Adrenal gland (tissue), 12 donors: ENCODE measurements around the gene MTHFS. TPM values are rescaled to one million over a fixed set of nuclear protein-coding genes. Genes with fewer than 3 reads are reported as not detected.

Experiments used
- DNase-seq, 7 donors: peaks; one replicate each; pipeline ENCODE4 v3.0.0-alpha.2; 2019 to 2020
- H3K27ac ChIP-seq, 5 donors: fragments of 200-600 bp; sonication (generic) in 4 of 5; 1 replicate in 3 of 5; 2 replicates in 2 of 5; pipeline versions ENCODE4 v1.5.1 to v1.8.0; 2016 to 2020; ENCODE audit warnings: mild to moderate bottlenecking in 1 of 5
- H3K27me3 ChIP-seq: fragments of 200-600 bp; 2 replicates; pipeline ENCODE4 v1.8.0; 2021
- H3K36me3 ChIP-seq, 2 donors: fragments of 200-600 bp; replicated peaks in 1 of 2; 1 replicate in 1 of 2; 2 replicates in 1 of 2; pipeline versions ENCODE4 v1.5.1 to v1.8.0; 2018 to 2022
- H3K4me1 ChIP-seq, 2 donors: fragments of 200-600 bp; replicated peaks in 1 of 2; 1 replicate in 1 of 2; 2 replicates in 1 of 2; pipeline versions ENCODE4 v1.5.1 to v1.8.0; 2018 to 2021
- H3K4me3 ChIP-seq, 4 donors: fragments of 200-600 bp; sonication (generic) in 3 of 4; one replicate each; pipeline ENCODE4 v1.5.1; 2016 to 2018
- H3K9me3 ChIP-seq, 3 donors: fragments of 200-600 bp; sonication (generic) in 1 of 3; replicated peaks in 1 of 3; 1 replicate in 2 of 3; 2 replicates in 1 of 3; pipeline versions ENCODE4 v1.5.1 to v1.8.0; 2016 to 2021
- POLR2A ChIP-seq, 2 donors: fragments of 450-650 bp; IDR thresholded peaks; one replicate each; pipeline ENCODE4 v1.6.1; 2017; ENCODE audit warnings: antibody characterized with exemption in 2 of 2, mild to moderate bottlenecking in 2 of 2, moderate library complexity in 1 of 2
- WGBS, 4 donors: extraction: QIAGEN DNeasy Blood & Tissue Kit in 2 of 4; methylation state at CpG; one replicate each; pipeline versions ENCODE4 v1.1.5 to v1.1.7; 2013 to 2017; 5-methylcytosine and 5-hydroxymethylcytosine counted together
- intact Hi-C, 2 donors: fragments of 100-400 bp; cut with DNase I; formaldehyde crosslinking; loops; one replicate each; pipeline versions ENCODE4 v1.14.1 to v1.15.0; 2022 to 2023
- polyA plus RNA-seq, 3 donors: library from polyadenylated mRNA; stranded (reverse); fragments of 200-250 nt in 2 of 3; fragments of 350-450 nt in 1 of 3; fragmentation: Illumina TruSeq in 1 of 3; extraction: RNeasy Lipid Tissue Mini Kit (QIAGEN cat#74804) in 1 of 3; gene quantifications; one replicate each; pipeline ENCODE4 v1.2.3, GENCODE V29; 2013 to 2014
- total RNA-seq, 9 donors: library from RNA; depleted of rRNA in 4 of 9; stranded (reverse); fragments of >200 nt in 4 of 9; fragments of 120-200 nt in 1 of 9; fragmentation: NEBNext Ultra II Directional in 1 of 9; extraction: Animal tissue kit (Norgen Biotek cat#: 25700) in 1 of 9; gene quantifications; one replicate each; pipeline versions ENCODE4 v1.1.0 to v1.2.4, GENCODE V29; 2013 to 2023
- TF ChIP-seq, protein P1 (sequence below), 6 experiments: fragments of 450-650 bp in 4 of 6; fragments of 200-600 bp in 2 of 6; sonication (generic) in 1 of 6; IDR thresholded peaks; 1 replicate in 5 of 6; 2 replicates in 1 of 6; pipeline versions ENCODE4 v1.5.1 to v1.8.0; 2016 to 2021; ENCODE audit warnings: antibody characterized with exemption in 6 of 6, mild to moderate bottlenecking in 2 of 6, moderate library complexity in 1 of 6
- donor health status: healthy with polysubstance abuse.
- donor health status: Bipolar disorder and iron deficiency.
- donor health status: DM: yes; HTN: yes; CAD: no.
- donor health status: DM: no; HTN: no; CAD: no.
- donor health status: DM: no; HTN: no; CAD: no.
- donor health status: DM: yes; HTN: yes; CAD: no.

The MTHFS gene
- total and polyA plus RNA-seq, 12 donors: 8.7 to 63.6 (median 28.8) TPM

GRCh38 chr15:79863886-79864285 is 32.9 kb downstream of the MTHFS start:
- no peaks in the 10 kb centered on the region for H3K9me3 ChIP-seq
- 90 to 99% (median 94%) methylated on average over 6 of the region's 6 CpGs for WGBS, 4 donors
- no peak for DNase-seq
- H3K4me3 ChIP-seq: no peak overlapping the region
- H3K27me3 ChIP-seq: no peaks in the 10 kb centered on the region
- H3K4me1 ChIP-seq: no peaks in the 10 kb centered on the region
- no peak for TF ChIP-seq POLR2A (IDR thresholded peaks at IDR 0.05)
- TF ChIP-seq, protein P1, sequence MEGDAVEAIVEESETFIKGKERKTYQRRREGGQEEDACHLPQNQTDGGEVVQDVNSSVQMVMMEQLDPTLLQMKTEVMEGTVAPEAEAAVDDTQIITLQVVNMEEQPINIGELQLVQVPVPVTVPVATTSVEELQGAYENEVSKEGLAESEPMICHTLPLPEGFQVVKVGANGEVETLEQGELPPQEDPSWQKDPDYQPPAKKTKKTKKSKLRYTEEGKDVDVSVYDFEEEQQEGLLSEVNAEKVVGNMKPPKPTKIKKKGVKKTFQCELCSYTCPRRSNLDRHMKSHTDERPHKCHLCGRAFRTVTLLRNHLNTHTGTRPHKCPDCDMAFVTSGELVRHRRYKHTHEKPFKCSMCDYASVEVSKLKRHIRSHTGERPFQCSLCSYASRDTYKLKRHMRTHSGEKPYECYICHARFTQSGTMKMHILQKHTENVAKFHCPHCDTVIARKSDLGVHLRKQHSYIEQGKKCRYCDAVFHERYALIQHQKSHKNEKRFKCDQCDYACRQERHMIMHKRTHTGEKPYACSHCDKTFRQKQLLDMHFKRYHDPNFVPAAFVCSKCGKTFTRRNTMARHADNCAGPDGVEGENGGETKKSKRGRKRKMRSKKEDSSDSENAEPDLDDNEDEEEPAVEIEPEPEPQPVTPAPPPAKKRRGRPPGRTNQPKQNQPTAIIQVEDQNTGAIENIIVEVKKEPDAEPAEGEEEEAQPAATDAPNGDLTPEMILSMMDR (IDR thresholded peaks at IDR 0.05): no peak
- H3K36me3 ChIP-seq: no peaks in the 10 kb centered on the region
- H3K27ac ChIP-seq: no peak overlapping the region
- intact Hi-C loops: no loop called here

DNA sequence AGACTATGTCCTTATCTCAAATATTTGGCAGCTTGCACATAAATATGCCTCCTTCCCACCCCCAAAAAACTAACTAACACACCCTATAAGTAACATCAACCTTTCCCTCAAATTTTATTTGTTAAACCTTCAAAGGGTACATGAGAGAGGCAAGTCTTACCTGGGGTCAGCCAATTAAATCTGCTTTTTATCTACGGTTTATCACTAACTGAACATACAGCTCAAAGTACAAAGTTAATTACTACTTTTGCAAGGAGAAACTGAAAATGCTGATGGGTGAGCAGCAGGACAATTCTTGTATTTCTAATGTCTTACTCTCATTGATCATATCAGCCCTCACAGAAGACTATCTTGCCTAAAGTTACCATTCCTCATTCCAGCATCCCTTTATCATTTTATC is 34.6 kb downstream of the MTHFS start:
- H3K27me3 ChIP-seq: no peaks in the 10 kb centered on the region
- intact Hi-C loops: no loop called here
- no peak for DNase-seq
- no peaks in the 10 kb centered on the region for H3K9me3 ChIP-seq
- WGBS, 4 donors: 92 to 100% (median 97%) methylated on average over 1 of the region's 1 CpG
- H3K4me3 ChIP-seq: no peak overlapping the region
- H3K27ac ChIP-seq: no peak overlapping the region
- TF ChIP-seq, protein P1 (IDR thresholded peaks at IDR 0.05): no peak
- no peak for TF ChIP-seq POLR2A (IDR thresholded peaks at IDR 0.05)
- no peaks in the 10 kb centered on the region for H3K4me1 ChIP-seq
- no peaks in the 10 kb centered on the region for H3K36me3 ChIP-seq

- TF ChIP-seq, protein P1 (IDR thresholded peaks at IDR 0.05): no peak
- TF ChIP-seq POLR2A (IDR thresholded peaks at IDR 0.05): no peak
- intact Hi-C loops: no loop called here
- WGBS, 4 donors: 85 to 96% (median 94%) methylated on average over 2 of the region's 2 CpGs
- no peaks in the 10 kb centered on the region for H3K27me3 ChIP-seq
- no peaks in the 10 kb centered on the region for H3K4me1 ChIP-seq
- no peak overlapping the region for H3K27ac ChIP-seq
- H3K4me3 ChIP-seq: no peak overlapping the region
- no peaks in the 10 kb centered on the region for H3K36me3 ChIP-seq
- DNase-seq: no peak
- H3K9me3 ChIP-seq: no peaks in the 10 kb centered on the region
Observed at GRCh38 chr15:79860661-79861060, 36.2 kb downstream of the MTHFS start.

DNA sequence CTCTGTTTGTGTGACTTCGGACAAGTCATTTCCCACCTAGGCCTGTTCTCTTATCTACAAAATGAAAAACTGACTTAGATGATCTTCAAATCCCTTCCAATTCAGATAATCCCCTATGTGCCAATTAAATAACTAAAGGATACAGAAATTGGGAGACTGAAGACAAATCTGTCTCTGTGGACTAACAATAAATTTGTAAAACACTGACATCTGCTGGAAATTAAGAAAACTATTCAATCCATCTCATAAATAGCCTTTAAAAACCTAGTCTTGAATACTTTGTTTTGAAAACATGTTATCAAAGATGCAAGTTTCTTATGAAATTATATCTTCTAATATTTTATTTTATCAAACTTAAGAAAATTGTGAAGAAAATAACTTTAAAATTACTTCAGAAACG is 38.3 kb downstream of the MTHFS start:
- Histone ChIP-seq H3K9me3 (no peaks in the 10 kb centered on the region), H3K27ac (no peak overlapping the region), H3K4me3 (no peak overlapping the region), H3K4me1 (peaks cover 0 to 4% of the 10 kb centered on the region in 2 donors), H3K27me3 (no peaks in the 10 kb centered on the region), H3K36me3 (no peaks in the 10 kb centered on the region)
- TF ChIP-seq, protein P1 (IDR thresholded peaks at IDR 0.05): peak in 1 of 6 experiments; percentile 31
- no peak for TF ChIP-seq POLR2A (IDR thresholded peaks at IDR 0.05)
- DNase-seq: no peak
- WGBS, 4 donors: 94 to 96% (median 94%) methylated on average over 2 of the region's 2 CpGs
- intact Hi-C loops: loop anchor here in 1 of 2 donors (10.0 kb wide), 1 partner anchor 514 kb away; no protein-coding TSS in a partner anchor
